H9 (cell line): ENCODE results near the gene CEP112. TPM values are rescaled to one million over a fixed set of nuclear protein-coding genes. Genes with fewer than 3 reads are reported as not detected.

Experiments
- DNase-seq: peaks from one replicate; pipeline ENCODE4 v3.0.0-alpha.2; 2017
- H2AFZ ChIP-seq: one replicate; pipeline ENCODE4 v1.6.1; 2013; ENCODE audit warnings: mild to moderate bottlenecking, low read length, control low read depth, moderate library complexity
- H2AK5ac ChIP-seq: 2 replicates; pipeline ENCODE4 v1.6.1; 2013; ENCODE audit warnings: low read length, control low read depth, mixed read lengths; ENCODE audit not compliant: insufficient read length
- H2BK120ac ChIP-seq: one replicate; pipeline ENCODE4 v1.6.1; 2013; ENCODE audit warnings: low read depth, mild to moderate bottlenecking, low read length, control low read depth, inconsistent platforms; ENCODE audit not compliant: poor library complexity, severe bottlenecking
- H2BK12ac ChIP-seq: 2 replicates; pipeline ENCODE4 v1.6.1; 2013; ENCODE audit warnings: low read length, control low read depth, mixed read lengths, low read depth; ENCODE audit not compliant: insufficient read length
- H2BK15ac ChIP-seq: 2 replicates; pipeline ENCODE4 v1.6.1; 2013; ENCODE audit warnings: low read depth, low read length, control low read depth
- H2BK20ac ChIP-seq: one replicate; pipeline ENCODE4 v1.6.1; 2013; ENCODE audit warnings: low read depth, mild to moderate bottlenecking, low read length, control low read depth, inconsistent platforms; ENCODE audit not compliant: poor library complexity, severe bottlenecking
- H2BK5ac ChIP-seq: 2 replicates; pipeline ENCODE4 v1.6.1; 2013; ENCODE audit warnings: low read length, control low read depth, mixed read lengths; ENCODE audit not compliant: insufficient read length
- H3K14ac ChIP-seq: 2 replicates; pipeline ENCODE4 v1.6.1; 2013; ENCODE audit warnings: low read length, control low read depth; ENCODE audit not compliant: insufficient read depth
- H3K18ac ChIP-seq: 2 replicates; pipeline ENCODE4 v1.6.1; 2013; ENCODE audit warnings: low read depth, mild to moderate bottlenecking, mixed read lengths, low read length, control low read depth; ENCODE audit not compliant: insufficient read length
- H3K23ac ChIP-seq: 2 replicates; pipeline ENCODE4 v1.6.1; 2013; ENCODE audit warnings: low read length, control low read depth, mixed read lengths, low read depth; ENCODE audit not compliant: insufficient read length
- H3K23me2 ChIP-seq: 2 replicates; pipeline ENCODE4 v1.6.1; 2013; ENCODE audit warnings: low read depth, mild to moderate bottlenecking, mixed read lengths, low read length, control low read depth; ENCODE audit not compliant: insufficient read length, poor library complexity, severe bottlenecking
- H3K27ac ChIP-seq: 2 replicates; pipeline ENCODE4 v1.5.1; 2013; ENCODE audit warnings: low read length, control low read depth, mixed read lengths, low read depth; ENCODE audit not compliant: insufficient read length
- H3K27me3 ChIP-seq: 2 replicates; pipeline ENCODE4 v1.6.1; 2013; ENCODE audit warnings: low read length, control low read depth, inconsistent platforms; ENCODE audit not compliant: insufficient read depth
- H3K4ac ChIP-seq: 2 replicates; pipeline ENCODE4 v1.6.1; 2013; ENCODE audit warnings: low read depth, mild to moderate bottlenecking, control low read depth, inconsistent platforms, low read length, moderate library complexity
- H3K4me1 ChIP-seq: 2 replicates; pipeline ENCODE4 v1.6.1; 2013; ENCODE audit warnings: low read length, control low read depth, inconsistent platforms; ENCODE audit not compliant: insufficient read depth
- H3K4me2 ChIP-seq: 2 replicates; pipeline ENCODE4 v1.6.1; 2013; ENCODE audit warnings: low read length, control low read depth, mixed read lengths; ENCODE audit not compliant: insufficient read length, insufficient read depth
- H3K56ac ChIP-seq: 2 replicates; pipeline ENCODE4 v1.6.1; 2013; ENCODE audit warnings: low read depth, mild to moderate bottlenecking, mixed read lengths, low read length, control low read depth; ENCODE audit not compliant: insufficient read length
- H3K79me1 ChIP-seq: 2 replicates; pipeline ENCODE4 v1.6.1; 2013; ENCODE audit warnings: low read depth, mild to moderate bottlenecking, moderate library complexity, low read length, control low read depth, inconsistent platforms; ENCODE audit not compliant: insufficient read depth, poor library complexity, severe bottlenecking
- H3K79me2 ChIP-seq: 2 replicates; pipeline ENCODE4 v1.6.1; 2013; ENCODE audit warnings: low read length, control low read depth, inconsistent platforms; ENCODE audit not compliant: insufficient read depth
- H3K9ac ChIP-seq: 2 replicates; pipeline ENCODE4 v1.6.1; 2013; ENCODE audit warnings: low read length, control low read depth, mixed read lengths; ENCODE audit not compliant: insufficient read length; ENCODE audit errors: extremely low read depth
- H3K9me3 ChIP-seq: one replicate; pipeline ENCODE4 v1.6.1; 2013; ENCODE audit warnings: low read depth, low read length, inconsistent platforms; ENCODE audit not compliant: control insufficient read depth
- H3T11ph ChIP-seq: one replicate; pipeline ENCODE4 v1.6.1; 2013; ENCODE audit warnings: mild to moderate bottlenecking, low read length, control low read depth, inconsistent platforms
- H4K20me1 ChIP-seq: one replicate; pipeline ENCODE4 v1.6.1; 2013; ENCODE audit not compliant: control insufficient read depth, insufficient read length, insufficient read depth
- H4K5ac ChIP-seq: 2 replicates; pipeline ENCODE4 v1.6.1; 2013; ENCODE audit warnings: low read depth, mild to moderate bottlenecking, mixed read lengths, low read length, control low read depth; ENCODE audit not compliant: insufficient read length
- H4K8ac ChIP-seq: replicated peaks from 2 replicates; pipeline ENCODE4 v1.6.1; 2013; ENCODE audit warnings: low read length, control low read depth, mixed read lengths, low read depth; ENCODE audit not compliant: insufficient read length
- H4K91ac ChIP-seq: 2 replicates; pipeline ENCODE4 v1.6.1; 2013; ENCODE audit warnings: low read depth, mild to moderate bottlenecking, moderate library complexity, mixed read lengths, low read length, control low read depth; ENCODE audit not compliant: insufficient read length
- H3K27ac Mint-ChIP-seq, 3 experiments: 2 replicates in 2 of 3; 3 replicates in 1 of 3; pipeline ENCODE4 v1.8.0; 2020 to 2021; ENCODE audit warnings: mixed read lengths in 3 of 3, mild to moderate bottlenecking in 1 of 3, moderate library complexity in 1 of 3
- H3K27me3 Mint-ChIP-seq: 2 replicates; pipeline ENCODE4 v1.8.0; 2021; ENCODE audit warnings: low read depth, mild to moderate bottlenecking, moderate library complexity, mixed read lengths
- H3K36me3 Mint-ChIP-seq, 3 experiments: 2 replicates in 2 of 3; 3 replicates in 1 of 3; pipeline ENCODE4 v1.8.0; 2020 to 2021; ENCODE audit warnings: low read depth in 3 of 3, mixed read lengths in 3 of 3; ENCODE audit not compliant: insufficient read depth in 1 of 3
- H3K4me1 Mint-ChIP-seq, 2 experiments: 2 replicates each; pipeline ENCODE4 v1.8.0; 2020; ENCODE audit warnings: mixed read lengths in 2 of 2
- H3K4me3 Mint-ChIP-seq, 2 experiments: 2 replicates in 1 of 2; 3 replicates in 1 of 2; pipeline ENCODE4 v1.8.0; 2020 to 2021; ENCODE audit warnings: mild to moderate bottlenecking in 2 of 2, mixed read lengths in 2 of 2, moderate library complexity in 1 of 2
- H3K9me3 Mint-ChIP-seq, 2 experiments: 2 replicates in 1 of 2; 3 replicates in 1 of 2; pipeline ENCODE4 v1.8.0; 2020; ENCODE audit warnings: mild to moderate bottlenecking in 2 of 2, mixed read lengths in 2 of 2, moderate library complexity in 1 of 2
- WGBS: extraction: QIAGEN DNeasy Blood & Tissue Kit; methylation state at CpG from one replicate; pipeline ENCODE4 v1.1.7; 2013; ENCODE audit warnings: missing lambda C conversion rate, low lambda C conversion rate, mixed read lengths; ENCODE audit not compliant: insufficient read length; ENCODE audit errors: extremely low coverage; 5-methylcytosine and 5-hydroxymethylcytosine counted together
- total RNA-seq: library from RNA; stranded (reverse); gene quantifications from 2 replicates; pipeline ENCODE4 v1.2.1, GENCODE V29; 2021
- TF ChIP-seq, protein P1 (sequence below): fragments of 200-600 bp; sonication (generic); conservative IDR thresholded peaks from 3 replicates; pipeline ENCODE4 v1.8.0; 2021; ENCODE audit warnings: antibody characterized with exemption, mild to moderate bottlenecking

CEP112 gene
- total RNA-seq, 1 experiment from 2014 or later: 5.4 TPM

DNA sequence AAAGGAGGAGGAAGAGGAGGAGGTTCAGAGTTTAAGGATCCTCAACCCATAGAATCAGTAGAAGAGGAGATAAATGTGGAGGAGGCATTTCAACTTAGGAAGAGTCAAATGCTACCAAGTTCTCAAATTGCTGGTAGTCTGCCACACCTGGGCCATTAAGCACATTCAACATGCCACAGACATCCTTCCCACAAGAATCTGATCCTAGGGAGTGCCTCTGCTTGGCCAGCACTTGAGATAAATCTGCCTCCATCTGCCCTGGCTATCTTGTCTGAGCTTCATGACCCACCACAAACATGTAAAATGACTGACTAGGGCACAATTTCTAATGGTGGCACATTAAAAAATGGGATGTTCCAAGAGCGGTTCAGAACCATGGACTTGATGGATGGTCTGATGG lies 593.2 kb downstream of the CEP112 start:
- H3K4me1 ChIP-seq: peaks cover 6% of the 10 kb centered on the region; the same call in 1 of the 2 replicates
- no peak overlapping the region for H2AFZ ChIP-seq
- H2BK120ac ChIP-seq: no peak overlapping the region
- no peaks in the 10 kb centered on the region; a peak in 1 of 7 replicates for H3K36me3 Mint-ChIP-seq
- H3K27me3 Mint-ChIP-seq: peaks cover 3% of the 10 kb centered on the region
- no peak overlapping the region for H3K14ac ChIP-seq
- no peak overlapping the region for H4K5ac ChIP-seq
- no peak overlapping the region for H3K18ac ChIP-seq
- no peak overlapping the region for H2BK15ac ChIP-seq
- no peak overlapping the region for H3K23ac ChIP-seq
- no peaks in the 10 kb centered on the region for H3K23me2 ChIP-seq
- no peaks in the 10 kb centered on the region for H3K79me2 ChIP-seq
- no peaks in the 10 kb centered on the region for H3K79me1 ChIP-seq
- H3K9ac ChIP-seq: no peak overlapping the region
- H3K56ac ChIP-seq: no peak overlapping the region
- H2AK5ac ChIP-seq: no peak overlapping the region
- no peaks in the 10 kb centered on the region for H3K9me3 Mint-ChIP-seq
- H3K27ac Mint-ChIP-seq: no peak overlapping the region
- WGBS: no CpG with 5 or more reads among the region's 1 CpG
- H3K4ac ChIP-seq: no peak overlapping the region
- H4K91ac ChIP-seq: no peak overlapping the region
- H3K4me1 Mint-ChIP-seq: peaks cover 32 to 34% of the 10 kb centered on the region in 2 experiments
- no peak overlapping the region for H3K27ac ChIP-seq
- no peaks in the 10 kb centered on the region for H4K20me1 ChIP-seq
- H3K4me3 Mint-ChIP-seq: no peak overlapping the region
- H3K4me2 ChIP-seq: no peak overlapping the region
- H3T11ph ChIP-seq: no peak overlapping the region
- H4K8ac ChIP-seq: no peak overlapping the region
- H2BK5ac ChIP-seq: no peak overlapping the region
- H2BK20ac ChIP-seq: no peak overlapping the region
- DNase-seq: no peak
- TF ChIP-seq, protein P1, sequence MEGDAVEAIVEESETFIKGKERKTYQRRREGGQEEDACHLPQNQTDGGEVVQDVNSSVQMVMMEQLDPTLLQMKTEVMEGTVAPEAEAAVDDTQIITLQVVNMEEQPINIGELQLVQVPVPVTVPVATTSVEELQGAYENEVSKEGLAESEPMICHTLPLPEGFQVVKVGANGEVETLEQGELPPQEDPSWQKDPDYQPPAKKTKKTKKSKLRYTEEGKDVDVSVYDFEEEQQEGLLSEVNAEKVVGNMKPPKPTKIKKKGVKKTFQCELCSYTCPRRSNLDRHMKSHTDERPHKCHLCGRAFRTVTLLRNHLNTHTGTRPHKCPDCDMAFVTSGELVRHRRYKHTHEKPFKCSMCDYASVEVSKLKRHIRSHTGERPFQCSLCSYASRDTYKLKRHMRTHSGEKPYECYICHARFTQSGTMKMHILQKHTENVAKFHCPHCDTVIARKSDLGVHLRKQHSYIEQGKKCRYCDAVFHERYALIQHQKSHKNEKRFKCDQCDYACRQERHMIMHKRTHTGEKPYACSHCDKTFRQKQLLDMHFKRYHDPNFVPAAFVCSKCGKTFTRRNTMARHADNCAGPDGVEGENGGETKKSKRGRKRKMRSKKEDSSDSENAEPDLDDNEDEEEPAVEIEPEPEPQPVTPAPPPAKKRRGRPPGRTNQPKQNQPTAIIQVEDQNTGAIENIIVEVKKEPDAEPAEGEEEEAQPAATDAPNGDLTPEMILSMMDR: no peak
- no peaks in the 10 kb centered on the region for H3K9me3 ChIP-seq
- H2BK12ac ChIP-seq: no peak overlapping the region
- H3K27me3 ChIP-seq: peaks cover 2% of the 10 kb centered on the region; the same call in 1 of the 2 replicates
